HG02981 (cell line): ENCODE results near the gene NCL.
"Not testable (repeated sequence)": the region's sequence is repeated elsewhere in the genome, so short reads cannot be mapped to it uniquely, and the experiment has no call there.

Source experiments
- ATAC-seq: cut with Tn5 transposase; IDR thresholded peaks from one replicate; pipeline ENCODE4 v1.9.1; 2021; ENCODE audit warnings: mild to moderate bottlenecking, moderate library complexity; ENCODE audit not compliant: unreplicated experiment

NCL gene

DNA sequence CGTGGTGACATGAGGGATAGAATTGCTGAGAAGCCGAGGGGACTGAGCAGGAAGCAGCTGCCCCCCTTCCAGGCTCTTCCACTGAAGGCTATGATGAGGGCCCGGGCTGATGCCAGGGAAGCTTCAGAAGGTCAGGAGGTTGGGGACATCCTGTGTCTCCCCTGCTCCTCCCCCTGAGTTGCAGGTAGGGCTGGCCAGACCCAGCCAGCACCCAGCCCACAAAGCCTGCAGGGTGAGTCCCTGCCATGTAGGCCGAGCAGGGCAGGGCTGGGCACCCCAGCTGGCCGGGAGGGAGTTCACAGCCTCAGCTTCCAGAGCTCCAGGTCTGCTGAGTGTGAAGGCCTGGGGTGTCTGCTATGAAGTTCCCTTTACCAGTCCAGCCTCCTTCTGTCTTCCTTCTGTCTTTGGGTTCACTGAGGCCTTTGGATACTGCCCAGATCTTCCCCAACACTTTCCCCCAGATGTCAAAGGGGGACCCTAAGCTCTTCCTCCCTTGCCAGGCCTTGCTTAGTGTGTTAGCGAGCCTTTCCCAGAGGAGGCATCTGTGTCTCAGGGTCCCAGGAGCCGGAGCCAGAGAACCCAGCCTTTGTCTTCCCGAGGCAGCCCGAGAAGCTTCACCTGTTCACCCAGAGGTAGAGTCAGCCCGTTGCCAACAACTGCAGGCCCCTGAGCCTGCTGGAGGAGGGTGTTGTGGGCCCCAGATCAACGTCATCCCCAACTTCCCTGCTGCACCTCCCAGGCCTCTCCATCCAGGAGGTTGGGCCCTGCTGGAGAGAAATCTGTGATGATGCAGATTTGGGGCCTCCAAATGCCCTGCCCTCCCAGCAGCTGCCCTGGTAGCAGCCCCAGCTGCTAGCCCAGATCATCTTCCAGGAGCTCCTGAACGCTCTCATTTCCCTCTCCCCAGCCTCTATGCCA lies 3.6 kb upstream of the NCL start:
- no peak for ATAC-seq

DNA sequence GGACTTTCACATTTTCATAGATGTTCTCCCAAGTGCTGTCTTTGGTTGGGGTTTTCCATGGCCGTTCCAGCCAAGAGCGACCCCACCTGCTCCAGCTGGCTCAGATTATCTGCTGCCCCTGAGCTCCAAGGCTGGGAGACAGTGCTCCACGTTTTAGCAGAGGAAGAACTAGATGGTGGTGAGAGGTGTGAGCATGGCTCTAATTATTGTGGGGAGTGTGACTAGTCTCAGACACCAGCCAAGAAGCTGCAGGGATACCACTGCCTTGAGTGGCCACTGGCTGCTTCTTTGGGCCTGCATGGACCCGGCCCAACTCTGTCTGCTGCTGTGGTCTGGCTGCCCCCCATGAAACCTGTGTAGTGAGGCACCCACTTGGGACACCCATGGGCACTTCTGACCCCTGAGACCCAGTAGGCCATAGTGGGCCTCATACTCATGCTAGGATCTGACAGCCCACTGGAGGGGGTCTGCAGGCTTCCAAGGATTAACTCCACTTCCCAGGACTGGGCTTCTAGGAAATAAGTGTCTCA lies 2.8 kb upstream of the NCL start:
- ATAC-seq = no peak

DNA sequence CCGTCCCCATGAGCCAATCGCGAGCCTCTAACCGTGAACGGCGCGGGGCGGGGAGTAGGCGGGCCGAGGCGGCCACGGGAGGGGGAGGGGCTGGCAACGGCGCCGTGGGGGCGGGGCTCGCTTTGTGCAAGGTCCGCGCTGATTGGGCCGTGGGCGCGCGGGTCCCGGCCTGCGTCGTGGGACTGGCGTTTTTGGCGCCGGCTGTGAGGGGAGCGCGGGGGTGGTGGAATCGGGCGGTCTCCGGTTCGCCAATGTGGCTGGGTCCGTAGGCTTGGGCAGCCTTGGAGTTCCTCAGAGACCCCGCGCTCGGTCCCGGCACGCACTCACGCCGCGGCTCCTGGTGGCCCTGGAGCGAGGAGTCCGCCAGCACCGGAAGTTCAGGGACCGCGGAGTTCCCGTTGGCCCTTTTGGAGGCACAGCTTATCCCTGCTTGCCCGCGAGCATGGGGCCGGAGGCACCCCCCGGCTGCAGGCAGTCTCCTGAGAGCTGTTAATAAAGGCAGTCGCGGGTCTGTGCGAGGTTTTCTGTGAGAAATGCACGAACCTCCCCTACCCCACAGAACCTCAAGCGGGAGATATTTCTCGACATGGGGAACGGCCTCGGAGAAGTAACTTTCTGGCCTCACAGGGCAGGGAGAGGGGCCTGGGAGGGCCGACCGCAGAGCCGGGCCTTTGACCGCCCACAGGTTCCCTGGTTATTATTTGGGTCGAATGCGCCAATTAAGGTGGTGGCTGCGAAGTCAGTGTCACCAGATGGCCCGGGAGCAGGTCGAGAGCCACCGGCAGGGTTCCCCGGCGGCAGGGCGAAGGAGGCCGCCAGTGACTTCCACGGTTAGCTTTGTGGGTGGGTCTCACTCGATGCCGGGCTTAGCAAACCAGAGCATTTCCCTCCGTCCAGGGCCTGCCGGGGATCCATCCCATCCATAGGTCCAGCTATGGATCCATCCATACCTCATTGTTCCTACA lies 574 bp upstream of the NCL start:
- ATAC-seq = peak; percentile 2

DNA sequence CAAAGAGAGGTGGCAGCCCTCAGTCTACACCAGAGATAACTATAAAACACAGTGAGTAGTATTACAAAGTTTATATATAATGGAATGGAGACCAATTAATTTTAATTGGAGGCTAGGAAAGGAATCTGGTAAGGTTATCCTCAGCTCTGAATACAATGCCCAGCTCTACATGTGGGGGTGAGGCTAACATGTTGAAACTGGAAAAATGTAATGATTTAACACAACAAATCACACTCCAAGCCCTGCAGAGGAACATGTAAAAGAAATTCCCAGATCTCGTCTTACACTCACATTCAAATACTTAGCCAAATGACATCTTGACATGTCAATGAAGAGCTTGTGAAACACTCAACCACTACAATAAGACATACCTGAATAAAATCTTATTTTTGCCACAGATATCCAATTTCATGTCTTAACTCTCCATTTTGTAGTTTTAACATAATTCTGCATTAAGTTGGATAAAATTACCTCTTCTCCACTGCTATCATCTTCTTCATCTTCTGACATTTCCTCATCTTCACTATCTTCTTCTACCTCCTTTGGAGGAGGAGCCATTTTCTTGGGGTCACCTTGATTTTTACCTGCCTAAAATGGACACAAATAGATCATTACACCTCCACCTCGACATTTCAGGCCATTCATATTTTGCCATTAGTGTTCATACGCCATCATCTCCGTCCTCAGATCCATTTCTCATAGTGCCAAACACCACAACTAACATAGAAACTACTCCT lies 1.4 kb downstream of the NCL start:
- ATAC-seq = no peak

DNA sequence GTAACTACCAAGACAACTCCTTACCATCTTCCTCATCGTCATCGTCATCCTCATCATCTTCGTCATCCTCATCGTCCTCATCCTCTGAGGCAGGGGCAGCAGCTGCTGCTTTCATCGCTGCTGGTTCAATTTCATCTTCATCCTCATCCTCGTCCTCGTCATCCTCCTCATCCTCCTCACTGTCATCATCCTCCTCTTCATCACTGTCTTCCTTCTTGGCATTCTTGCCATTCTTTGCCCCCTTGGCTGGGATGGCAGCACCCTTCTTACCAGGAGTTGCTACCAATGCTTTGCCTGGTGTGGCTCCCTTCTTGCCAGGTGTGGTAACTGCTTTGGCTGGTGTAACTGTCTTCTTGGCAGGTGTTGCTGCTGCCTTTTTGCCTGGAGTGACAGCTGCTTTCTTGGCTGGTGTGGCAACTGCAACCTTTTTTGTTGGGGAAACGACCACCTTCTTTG lies 2.7 kb downstream of the NCL start:
- no peak for ATAC-seq

DNA sequence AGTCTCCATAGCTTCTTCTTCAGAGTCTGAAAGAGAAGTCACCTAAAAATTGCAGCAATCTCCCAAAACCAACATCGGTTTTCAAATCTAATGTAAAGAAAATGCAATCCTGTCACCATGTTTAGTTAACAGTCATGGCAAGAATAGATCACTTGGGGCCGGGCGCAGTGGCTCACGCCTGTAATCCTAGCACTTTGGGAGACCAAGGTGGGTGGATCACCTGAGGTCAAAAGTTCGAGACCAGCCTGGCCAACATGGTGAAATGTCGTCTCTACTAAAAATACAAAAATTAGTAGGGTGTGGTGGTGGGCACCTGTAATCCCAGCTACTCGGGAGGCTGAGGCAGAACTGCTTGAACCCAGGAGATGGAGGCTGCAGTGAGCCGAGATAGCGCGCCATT lies 3.4 kb downstream of the NCL start:
- ATAC-seq = not testable (repeated sequence)

DNA sequence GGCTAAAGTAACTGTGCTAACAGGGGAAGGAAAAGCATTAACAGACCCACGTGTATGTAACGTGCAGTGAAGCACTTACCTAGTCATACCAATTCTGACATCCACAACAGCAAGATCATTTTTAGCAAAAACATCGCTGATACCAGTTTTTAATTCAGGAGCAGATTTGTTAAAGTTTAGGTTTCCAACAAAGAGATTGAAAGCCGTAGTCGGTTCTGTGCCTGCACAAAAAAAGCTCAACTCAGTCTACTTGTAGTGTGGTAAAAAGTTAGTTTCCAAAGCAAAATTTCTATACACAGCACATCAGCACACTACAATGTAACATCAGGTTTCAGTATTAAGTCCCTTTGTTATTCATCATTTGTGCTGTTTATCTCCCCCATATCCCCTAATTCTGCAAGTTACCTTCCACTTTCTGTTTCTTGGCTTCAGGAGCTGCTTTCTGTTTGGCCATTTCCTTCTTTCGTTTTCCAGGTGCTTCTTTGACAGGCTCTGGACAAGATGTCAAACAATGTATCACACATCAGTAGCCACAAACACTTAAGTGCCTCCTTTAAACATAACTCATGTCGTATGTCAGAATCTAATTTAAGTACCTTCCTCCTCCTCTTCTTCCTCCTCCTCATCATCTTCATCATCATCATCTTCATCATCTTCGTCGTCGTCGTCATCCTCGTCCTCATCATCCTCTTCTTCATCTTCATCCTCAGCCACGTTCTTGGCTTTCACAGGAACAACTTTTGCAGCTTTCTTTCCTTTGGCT lies 4.0 kb downstream of the NCL start:
- ATAC-seq = no peak

DNA sequence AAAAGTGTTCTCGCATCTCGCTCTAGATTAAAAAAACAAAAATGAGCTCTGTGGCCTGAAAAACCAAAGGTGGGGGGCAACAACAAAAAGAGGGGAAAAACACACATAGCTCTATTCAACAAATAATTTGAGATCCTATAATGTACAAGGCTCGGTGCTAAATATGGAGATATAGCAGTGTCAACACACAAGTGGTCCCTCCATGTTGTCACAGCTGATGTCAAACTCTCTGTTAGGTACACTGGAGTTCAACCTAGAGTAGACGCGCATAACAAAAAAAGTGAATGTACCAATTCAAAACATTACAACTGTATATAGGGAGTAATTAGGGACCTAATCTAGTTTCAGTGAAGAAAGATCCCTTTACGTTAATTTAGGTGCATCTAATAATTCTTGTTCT lies 5.9 kb downstream of the NCL start:
- ATAC-seq = no peak

DNA sequence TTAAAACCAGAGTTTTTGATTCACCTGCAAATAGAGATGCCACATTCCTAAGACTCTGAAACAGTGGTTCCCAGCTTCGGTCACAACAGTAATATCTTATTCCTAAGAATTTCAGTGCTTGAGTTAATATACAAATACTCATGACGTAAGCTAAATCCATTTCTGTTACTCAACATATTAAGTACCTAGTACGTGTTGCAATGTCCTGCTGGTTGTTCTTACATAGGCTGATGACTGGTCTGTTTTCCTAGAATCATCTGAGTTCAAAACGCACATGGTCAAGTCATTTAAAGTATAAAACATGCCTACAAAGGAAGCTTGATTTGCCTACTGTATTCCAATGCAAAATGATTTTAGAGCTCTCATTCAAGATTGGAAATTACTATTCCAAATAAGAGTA lies 7.2 kb downstream of the NCL start:
- ATAC-seq = no peak

DNA sequence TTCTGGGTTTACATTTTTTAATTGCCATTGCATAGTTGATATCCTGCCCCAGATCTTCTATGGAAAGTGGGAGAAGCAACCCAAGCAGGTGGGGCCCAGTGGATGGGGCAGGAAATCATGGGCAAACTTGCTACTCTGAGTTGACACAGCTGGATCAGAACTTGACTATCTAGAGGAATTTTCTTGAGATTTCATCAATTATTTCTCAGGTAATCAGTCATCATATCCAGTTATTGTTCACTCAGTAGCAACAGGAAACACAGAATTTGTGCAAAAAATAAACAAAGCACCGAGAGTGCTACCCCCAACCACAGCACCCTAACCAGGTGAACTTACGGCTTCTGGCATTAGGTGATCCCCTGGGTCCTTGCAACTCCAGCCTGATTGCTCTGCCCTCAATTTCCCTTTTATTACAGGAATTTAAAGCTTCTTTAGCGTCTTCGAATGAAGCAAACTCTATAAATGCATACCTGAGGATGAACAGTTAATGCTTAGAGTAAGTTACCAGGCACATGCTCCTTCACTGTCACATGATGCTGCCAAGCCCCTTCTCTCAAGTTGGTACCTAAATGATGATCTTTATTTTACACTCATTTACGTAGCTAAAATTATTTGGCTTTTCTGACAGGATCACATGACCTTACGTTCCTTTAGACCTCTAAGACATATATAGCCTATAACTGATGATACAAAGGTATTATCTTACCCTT lies 7.8 kb downstream of the NCL start:
- no peak for ATAC-seq

DNA sequence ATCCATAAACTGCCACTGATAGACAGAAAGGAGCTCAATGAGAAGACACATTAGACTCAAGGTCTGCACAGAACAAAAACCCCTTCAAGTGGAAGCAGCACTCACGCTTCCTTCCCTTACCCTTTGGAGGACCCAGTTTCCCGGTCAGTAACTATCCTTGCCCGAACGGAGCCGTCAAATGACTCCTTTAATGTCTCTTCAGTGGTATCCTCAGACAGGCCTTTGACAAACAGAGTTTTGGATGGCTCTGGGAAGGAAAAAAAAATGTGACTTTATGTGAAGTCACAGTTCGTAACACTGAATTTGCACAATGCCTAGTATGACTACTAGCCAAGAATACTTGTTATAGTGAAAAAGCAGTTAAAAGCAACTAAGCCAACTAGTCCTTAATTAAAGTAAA lies 8.4 kb downstream of the NCL start:
- no peak for ATAC-seq

DNA sequence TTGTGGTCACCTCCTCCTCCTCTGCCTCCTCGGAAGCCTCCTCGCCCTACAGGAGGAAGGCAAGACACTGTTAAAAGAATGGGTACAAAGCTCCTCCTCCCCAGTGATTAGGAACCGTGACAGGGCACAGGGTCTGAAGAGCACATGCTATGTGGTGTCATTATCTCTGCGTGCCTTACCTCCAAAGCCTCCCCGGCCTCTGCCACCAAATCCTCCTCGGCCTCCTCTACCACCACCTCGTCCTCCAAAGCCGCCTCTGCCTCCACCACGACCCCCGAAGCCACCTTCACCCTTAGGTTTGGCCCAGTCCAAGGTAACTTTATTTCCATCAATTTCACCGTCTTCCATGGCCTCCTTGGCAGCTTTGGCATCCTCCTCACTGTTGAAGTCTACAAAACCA lies 9.1 kb downstream of the NCL start:
- no peak for ATAC-seq

DNA sequence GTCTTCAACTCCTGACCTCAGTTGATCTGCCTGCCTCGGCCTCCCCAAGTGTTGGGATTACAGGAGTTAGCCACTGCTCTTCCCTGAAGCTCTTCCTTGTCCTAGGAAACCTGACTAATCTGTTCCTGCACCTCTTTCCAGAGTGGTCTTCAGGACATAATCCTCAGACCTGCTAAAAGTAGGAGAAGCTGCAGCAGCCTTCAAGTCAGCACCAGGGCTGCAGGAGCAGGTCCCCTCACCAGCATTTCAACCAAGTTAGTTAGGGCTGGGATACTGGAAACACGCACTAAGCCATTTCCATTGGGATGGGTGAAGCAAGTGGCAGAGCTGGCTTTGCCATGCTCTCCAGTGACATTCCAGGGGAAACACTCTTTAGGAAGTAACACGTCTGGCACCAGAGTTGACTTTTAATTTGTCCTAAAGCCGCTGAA lies 9.9 kb downstream of the NCL start:
- ATAC-seq = no peak

DNA sequence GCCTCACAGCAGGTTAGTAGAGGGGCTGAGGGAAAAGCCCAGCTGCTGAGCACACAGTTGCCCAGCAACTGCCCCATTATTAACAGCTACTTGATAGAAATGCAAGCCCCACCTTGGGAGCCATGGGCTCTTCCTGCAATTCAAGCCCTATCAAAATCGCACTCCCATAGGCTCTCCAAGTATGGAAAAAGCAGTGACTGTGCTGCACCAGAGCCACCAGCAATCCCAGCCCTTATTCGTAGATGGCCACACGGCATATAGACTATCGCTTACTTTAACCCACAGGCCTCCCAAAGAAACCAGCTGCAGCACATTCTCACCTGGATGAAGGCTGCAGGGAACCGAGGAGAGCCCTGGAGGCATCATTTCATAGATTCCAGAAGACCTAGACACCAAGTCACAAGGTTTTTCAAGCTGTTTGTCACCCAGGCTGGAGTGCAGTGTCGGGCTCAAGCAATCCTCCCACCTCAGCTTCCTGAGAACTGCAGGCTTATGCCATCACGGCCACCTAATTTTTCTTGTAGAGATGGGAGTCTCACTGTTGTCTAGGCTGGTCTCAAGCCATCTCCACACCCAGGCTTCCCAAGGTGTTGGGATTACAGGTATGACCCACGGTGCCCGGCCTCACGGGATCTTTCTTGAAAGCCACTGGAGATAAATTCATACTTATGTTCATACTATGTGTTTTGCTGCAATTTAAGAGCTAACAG lies 11.3 kb downstream of the NCL start:
- no peak for ATAC-seq

DNA sequence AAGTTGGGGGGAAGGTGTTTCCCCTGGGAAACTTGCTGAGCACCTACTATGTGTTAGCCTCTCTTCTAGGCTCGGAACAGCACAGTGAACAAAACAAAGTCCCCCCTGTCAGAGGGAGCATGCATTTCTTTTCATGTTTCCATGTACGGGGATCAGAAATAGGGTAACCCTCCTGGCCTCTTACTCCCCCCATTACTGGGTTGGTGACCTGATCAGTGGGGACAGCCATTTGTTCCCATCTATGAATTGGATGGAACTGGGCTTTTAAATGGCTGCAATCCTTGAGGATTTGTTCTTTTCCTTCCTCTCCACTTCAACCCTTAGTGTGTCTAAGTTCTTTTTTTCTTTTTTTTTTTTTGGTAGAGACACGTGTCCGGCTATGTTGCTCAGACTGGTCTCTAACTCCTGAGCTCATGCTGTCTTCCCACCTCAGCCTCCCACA lies 13.7 kb downstream of the NCL start:
- no peak for ATAC-seq

DNA sequence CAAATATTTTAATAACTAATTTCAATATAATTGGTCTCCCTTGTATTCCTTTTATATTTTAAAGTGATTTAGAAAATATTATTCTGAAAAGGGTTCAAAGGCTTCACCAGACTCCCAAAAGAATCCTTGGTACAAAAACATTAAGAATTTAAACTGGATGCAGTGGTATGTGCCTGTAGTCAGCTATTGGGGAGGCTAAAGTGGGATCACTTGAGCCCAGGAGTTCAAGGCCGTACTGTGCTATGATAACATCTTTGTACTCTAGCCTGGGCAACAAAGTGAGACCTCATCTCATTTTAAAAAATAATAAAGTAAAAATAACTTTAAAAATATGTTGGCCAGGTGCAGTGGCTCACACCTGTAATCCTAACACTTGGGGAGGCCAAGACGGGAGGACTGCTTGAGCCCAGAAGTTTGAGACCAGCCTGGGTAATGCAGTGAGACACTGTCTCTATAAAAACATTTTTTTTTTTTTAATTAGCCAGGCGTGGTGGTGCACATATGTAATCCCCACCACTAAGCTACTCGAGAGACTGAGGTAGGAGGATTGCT lies 14.7 kb downstream of the NCL start:
- no peak for ATAC-seq

DNA sequence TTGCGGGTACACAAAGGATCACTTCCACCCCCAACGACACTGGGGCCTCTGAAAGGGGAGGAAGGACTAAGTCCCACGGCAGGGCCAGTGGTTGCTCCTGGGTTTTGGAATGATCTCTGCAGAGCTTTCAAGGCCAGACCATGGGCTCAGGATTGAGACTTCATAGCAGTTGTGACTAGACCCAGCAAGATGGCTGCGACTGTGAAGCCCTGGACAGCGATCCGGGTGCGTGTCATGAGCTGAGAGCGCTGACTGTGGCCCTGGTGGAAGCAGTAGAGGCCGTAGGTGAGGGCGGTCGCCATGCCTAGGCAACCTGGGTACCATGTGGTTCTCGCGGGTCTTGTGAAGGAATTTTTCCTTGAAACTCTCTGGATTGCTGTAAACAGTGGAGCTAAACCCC lies 27.3 kb downstream of the NCL start:
- ATAC-seq = no peak

DNA sequence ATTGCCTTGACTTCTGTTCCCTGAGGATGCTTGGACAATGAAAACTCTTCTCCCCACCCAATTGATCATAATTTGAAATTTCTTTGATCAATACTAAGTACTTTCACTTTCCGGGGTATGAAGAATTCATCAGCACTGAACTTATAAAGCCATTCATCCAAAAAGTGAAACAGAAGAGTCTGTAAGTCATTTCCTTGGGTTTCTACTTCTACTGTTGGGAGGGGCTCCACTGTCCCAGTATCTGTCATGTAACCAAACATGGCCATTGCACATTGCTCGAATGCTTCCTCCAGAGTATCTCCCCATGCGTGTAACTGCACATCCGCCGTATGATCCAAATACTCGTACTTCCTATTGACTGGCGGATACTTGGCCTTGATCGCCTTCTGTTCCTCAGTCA lies 30.3 kb downstream of the NCL start:
- ATAC-seq = no peak
